Vein endothelial cell (primary cell): ENCODE results near the gene KANSL1L. TPM values are rescaled to one million over a fixed set of nuclear protein-coding genes. Genes with fewer than 3 reads are reported as not detected.

Experiments
- total RNA-seq: library from RNA; depleted of rRNA; stranded (reverse); fragments of >200 nt; gene quantifications from 2 replicates; pipeline ENCODE4 v1.2.3, GENCODE V29; 2012

The KANSL1L gene, protein sequence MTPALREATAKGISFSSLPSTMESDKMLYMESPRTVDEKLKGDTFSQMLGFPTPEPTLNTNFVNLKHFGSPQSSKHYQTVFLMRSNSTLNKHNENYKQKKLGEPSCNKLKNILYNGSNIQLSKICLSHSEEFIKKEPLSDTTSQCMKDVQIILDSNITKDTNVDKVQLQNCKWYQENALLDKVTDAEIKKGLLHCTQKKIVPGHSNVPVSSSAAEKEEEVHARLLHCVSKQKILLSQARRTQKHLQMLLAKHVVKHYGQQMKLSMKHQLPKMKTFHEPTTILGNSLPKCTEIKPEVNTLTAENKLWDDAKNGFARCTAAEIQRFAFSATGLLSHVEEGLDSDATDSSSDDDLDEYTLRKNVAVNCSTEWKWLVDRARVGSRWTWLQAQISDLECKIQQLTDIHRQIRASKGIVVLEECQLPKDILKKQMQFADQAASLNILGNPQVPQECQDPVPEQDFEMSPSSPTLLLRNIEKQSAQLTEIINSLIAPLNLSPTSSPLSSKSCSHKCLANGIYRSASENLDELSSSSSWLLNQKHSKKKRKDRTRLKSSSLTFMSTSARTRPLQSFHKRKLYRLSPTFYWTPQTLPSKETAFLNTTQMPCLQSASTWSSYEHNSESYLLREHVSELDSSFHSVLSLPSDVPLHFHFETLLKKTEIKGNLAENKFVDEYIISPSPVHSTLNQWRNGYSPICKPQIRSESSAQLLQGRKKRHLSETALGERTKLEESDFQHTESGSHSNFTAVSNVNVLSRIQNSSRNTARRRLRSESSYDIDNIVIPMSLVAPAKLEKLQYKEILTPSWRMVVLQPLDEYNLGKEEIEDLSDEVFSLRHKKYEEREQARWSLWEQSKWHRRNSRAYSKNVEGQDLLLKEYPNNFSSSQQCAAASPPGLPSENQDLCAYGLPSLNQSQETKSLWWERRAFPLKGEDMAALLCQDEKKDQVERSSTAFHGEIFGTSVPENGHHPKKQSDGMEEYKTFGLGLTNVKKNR
- 11.4 and 16.7 TPM in 2 replicates for total RNA-seq

DNA sequence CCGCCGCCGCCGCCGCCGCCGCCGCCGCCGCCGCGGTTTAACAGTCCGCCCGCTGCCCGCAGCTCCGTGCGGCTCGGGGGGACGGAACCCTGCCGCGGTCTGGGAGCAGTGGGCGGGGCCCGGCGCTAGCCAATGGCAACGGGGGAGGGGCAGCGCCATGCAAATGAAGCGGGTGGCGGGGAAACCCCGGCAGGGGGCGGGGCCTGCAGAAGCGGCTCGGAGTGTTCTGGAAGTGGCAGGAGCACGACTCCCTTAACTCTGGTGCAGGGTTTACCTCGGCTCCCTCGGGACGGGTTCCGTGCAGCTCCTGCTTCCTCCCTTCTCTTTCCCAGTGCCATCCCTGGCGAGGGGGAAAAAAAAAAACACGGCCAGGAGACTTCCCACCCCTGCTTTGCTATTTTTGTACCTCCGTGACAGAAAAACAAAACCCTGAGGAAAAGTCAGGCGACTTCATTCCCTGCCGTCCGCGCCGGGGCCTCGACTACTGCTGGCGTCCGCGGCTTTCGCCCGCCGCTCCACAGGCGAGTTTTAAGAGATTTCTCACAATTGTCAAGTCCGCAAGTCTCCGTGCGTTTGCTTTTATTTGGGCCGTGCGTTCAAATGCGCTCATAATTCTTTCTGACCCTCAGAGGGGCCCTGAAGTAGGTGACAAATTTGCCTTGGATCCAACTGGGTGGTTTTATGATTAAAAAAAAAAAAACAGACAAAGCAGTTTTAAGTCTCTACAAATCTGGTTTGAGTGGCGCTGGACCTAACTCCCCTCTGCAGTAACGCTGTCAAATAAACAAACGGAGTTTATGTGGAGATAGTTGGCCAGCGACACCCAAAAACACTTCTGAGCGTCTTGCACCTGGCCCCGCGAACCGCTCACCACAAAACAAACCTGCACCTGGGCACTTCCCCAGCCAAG, at the start of gene KANSL1L:
Gene KANSL1L (minus strand): TSS at position 101 of the 910 bp plus-strand sequence. CDS start 16,827 bp downstream, outside the sequence.

DNA sequence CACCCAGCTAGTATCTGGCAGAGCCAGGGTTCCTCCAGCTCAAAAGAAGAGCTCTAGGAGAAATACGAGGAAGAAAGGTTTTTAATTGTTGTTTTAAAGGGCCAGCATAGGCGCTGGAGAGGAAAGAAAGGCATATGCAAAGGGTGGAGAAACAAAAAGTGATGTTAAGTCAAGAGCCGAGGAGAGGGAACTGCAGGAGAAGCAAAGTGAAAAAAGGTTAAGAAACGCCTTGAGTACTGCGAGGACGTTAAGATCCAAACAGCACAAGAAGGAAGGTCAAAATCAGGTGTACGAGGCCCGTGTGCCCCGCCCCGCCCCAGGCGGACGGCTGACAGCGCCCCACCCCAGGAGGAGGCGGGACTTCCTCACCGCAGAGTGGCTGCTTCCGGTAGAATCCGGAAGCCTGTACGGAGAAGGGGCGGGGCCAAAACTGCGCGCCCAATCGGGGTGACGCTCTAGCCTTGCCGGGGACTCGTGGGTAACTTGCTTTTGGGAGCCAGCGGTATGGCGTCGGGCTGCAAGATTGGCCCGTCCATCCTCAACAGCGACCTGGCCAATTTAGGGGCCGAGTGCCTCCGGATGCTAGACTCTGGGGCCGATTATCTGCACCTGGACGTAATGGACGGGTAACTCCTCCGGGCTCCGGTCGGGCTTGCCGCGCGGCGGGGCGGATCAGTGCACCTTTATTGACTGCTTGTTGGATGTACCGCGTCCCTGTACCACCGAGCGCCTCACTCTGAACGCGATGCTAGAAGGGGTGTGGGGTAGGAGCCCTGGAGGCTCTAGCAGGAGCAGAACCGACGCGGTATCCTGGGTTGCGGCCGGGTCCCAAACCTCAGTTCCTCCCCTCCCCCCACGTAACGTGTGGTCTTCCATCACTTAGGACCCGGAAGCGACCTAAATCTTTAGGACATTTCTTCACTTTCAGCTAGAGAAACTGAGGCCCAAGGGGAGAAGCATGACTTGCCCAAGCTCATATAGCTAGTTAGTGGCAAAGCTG, 168.8 kb downstream of the KANSL1L start, which contains the start of gene RPE:
Gene RPE (plus strand): TSS at position 481 of the 1,000 bp plus-strand sequence. CDS start 24 bp downstream, at position 505.

Other genes starting within 250 kb of the KANSL1L start
- gene RPE, start 168.8 kb downstream of the KANSL1L start, total RNA-seq, result 77.7 and 93.4 TPM in 2 replicates
- gene ACADL, start 54.0 kb upstream of the KANSL1L start, total RNA-seq, result not detected in 2 replicates
- not detected in 2 replicates for gene MYL1, start 143.8 kb upstream of the KANSL1L start, total RNA-seq